AG04450 (cell line): Measurements from ENCODE around the gene AKAP12. TPM values are rescaled to one million over a fixed set of nuclear protein-coding genes. Genes with fewer than 3 reads are reported as not detected.
"Not testable (repeated sequence)": the region's sequence is repeated elsewhere in the genome, so short reads cannot be mapped to it uniquely, and the experiment has no call there.

Source experiments
- CTCF ChIA-PET: fragments of 300-600, 350-600 bp; formaldehyde crosslinking; extraction: SDS; loops from one replicate; lab custom pipeline; 2022; ENCODE audit warnings: antibody characterized with exemption, inconsistent platforms; lab: Charles Lee
- POLR2A ChIA-PET: fragments of 350-600 bp; formaldehyde crosslinking; extraction: SDS; loops from one replicate; lab custom pipeline; 2021; ENCODE audit warnings: antibody characterized with exemption, inconsistent platforms; lab: Yijun Ruan, JAX
- DNase-seq: peaks from one replicate; pipeline ENCODE4 v3.0.0-alpha.2; 2011; ENCODE audit warnings: low read depth, low spot score
- H3K27ac ChIP-seq: one replicate; pipeline ENCODE4 v1.5.1; 2012; ENCODE audit warnings: low read depth, low read length, control low read depth
- H3K27me3 ChIP-seq: one replicate; pipeline ENCODE4 v1.6.0; 2012; ENCODE audit warnings: low read length; ENCODE audit not compliant: control insufficient read depth, insufficient read depth
- H3K4me3 ChIP-seq: 2 replicates; pipeline ENCODE4 v1.5.1; 2011; ENCODE audit warnings: mild to moderate bottlenecking, low read depth, low read length, control low read depth
- H3K9me3 ChIP-seq: 2 replicates; pipeline ENCODE4 v1.5.1; 2012; ENCODE audit warnings: low read length; ENCODE audit not compliant: control insufficient read depth, insufficient read depth
- CTCF ChIP-seq: IDR thresholded peaks from 2 replicates; pipeline ENCODE4 v1.5.1; 2011; ENCODE audit warnings: low read depth, low read length, control low read depth, inconsistent platforms
- polyA plus RNA-seq: library from polyadenylated mRNA; depleted of rRNA; stranded (reverse); fragments of >200 nt; gene quantifications from 2 replicates; pipeline ENCODE4 v1.2.3, GENCODE V29; 2011

The AKAP12 gene
- polyA plus RNA-seq, 1 experiment, result 73.2 TPM

DNA sequence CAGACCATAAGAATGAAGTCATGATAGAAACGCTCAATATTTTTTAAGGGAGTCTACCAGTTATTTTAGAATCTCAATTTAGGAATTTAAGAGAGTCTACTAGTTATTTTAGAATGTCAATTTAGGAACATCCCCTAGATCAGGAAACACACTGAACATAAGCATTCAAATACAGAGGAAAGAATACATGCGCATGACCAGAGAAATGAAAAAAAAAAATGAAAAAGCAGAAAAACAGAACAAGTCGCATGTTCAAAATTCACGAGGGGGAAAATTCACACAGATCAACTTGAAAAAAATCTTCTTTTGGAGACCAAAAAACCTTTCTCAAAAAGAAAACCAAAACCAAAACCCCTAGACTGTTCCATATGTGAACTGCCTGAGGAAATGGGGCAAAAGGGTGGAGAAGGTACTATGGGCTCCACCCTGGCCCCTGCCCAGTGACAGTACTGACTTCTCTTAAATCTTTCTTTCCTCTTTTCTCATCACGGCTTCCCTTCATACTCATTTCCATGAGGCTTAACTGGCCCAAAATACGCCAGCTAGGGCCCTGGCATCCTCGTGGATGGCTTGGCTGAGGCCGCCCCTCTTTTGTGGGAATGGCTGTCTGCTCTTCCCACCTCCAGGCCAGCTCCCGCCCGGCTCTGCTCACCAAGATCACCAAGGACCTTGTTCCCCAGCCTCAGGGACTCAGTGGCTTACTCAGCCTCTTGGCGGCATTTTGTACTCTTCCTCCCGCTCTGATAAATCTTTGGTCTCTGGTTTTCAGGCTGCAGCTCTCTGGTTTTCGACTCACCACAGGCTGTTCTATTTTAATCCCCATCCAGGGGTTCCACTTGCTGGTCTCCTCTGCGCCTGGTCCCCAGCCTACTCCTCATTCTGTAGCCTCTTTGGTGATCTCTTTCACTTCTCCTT, 140.4 kb downstream of the AKAP12 start:
- no peaks in the 10 kb centered on the region for H3K9me3 ChIP-seq
- POLR2A ChIA-PET, result no interaction called here
- DNase-seq, result no peak
- CTCF ChIA-PET, result no interaction called here
- no peak overlapping the region for H3K4me3 ChIP-seq
- no peak for TF ChIP-seq CTCF
- no peak overlapping the region for H3K27ac ChIP-seq
- H3K27me3 ChIP-seq, result no peaks in the 10 kb centered on the region

GRCh38 chr6:151380848-151381205, 141.1 kb downstream of the AKAP12 start:
- DNase-seq, result no peak
- ChIA-PET CTCF (no interaction called here), POLR2A (no interaction called here)
- Histone ChIP-seq H3K9me3 (no peaks in the 10 kb centered on the region), H3K27me3 (no peaks in the 10 kb centered on the region), H3K27ac (no peak overlapping the region), H3K4me3 (no peak overlapping the region)
- TF ChIP-seq CTCF, result no peak

GRCh38 chr6:151381722-151382121, 142.0 kb downstream of the AKAP12 start:
- no peaks in the 10 kb centered on the region for H3K9me3 ChIP-seq
- no peak overlapping the region for H3K27ac ChIP-seq
- no peaks in the 10 kb centered on the region for H3K27me3 ChIP-seq
- no peak for TF ChIP-seq CTCF
- CTCF ChIA-PET, result no interaction called here
- POLR2A ChIA-PET, result no interaction called here
- no peak overlapping the region for H3K4me3 ChIP-seq
- DNase-seq, result no peak

GRCh38 chr6:151382631-151383030, 142.9 kb downstream of the AKAP12 start:
- CTCF ChIA-PET, result interaction anchor here (0.6 to 0.9 kb wide), 2 partner anchors 12 to 34 kb away, joined by 3 to 4 read pairs; no protein-coding TSS in a partner anchor
- POLR2A ChIA-PET, H3K9me3 ChIP-seq, H3K4me3 ChIP-seq, DNase-seq, H3K27ac ChIP-seq, H3K27me3 ChIP-seq: not testable (repeated sequence)

GRCh38 chr6:151384151-151384550, 144.4 kb downstream of the AKAP12 start:
- ChIA-PET CTCF (no interaction called here), POLR2A (no interaction called here)
- Histone ChIP-seq H3K9me3 (no peaks in the 10 kb centered on the region), H3K27ac (no peak overlapping the region), H3K4me3 (no peak overlapping the region), H3K27me3 (no peaks in the 10 kb centered on the region)
- no peak for TF ChIP-seq CTCF
- DNase-seq, result no peak
